Chondrocyte (in vitro differentiated cells): Measurements from ENCODE around the gene WNT11. TPM values are rescaled to one million over a fixed set of nuclear protein-coding genes. Genes with fewer than 3 reads are reported as not detected.

ENCODE experiments used
- DNase-seq: peaks from one replicate; pipeline ENCODE4 v3.0.0; 2021; ENCODE audit warnings: mixed read lengths, low spot score
- H3K27ac Mint-ChIP-seq: one replicate; pipeline ENCODE4 v1.8.0; 2021; ENCODE audit warnings: mild to moderate bottlenecking, moderate library complexity, mixed read lengths; ENCODE audit not compliant: unreplicated experiment
- H3K27me3 Mint-ChIP-seq: 2 replicates; pipeline ENCODE4 v1.8.0; 2021; ENCODE audit warnings: low read depth, mixed read lengths
- H3K36me3 Mint-ChIP-seq: 2 replicates; pipeline ENCODE4 v1.8.0; 2021; ENCODE audit warnings: low read depth, mixed read lengths
- H3K4me1 Mint-ChIP-seq: 2 replicates; pipeline ENCODE4 v1.8.0; 2021; ENCODE audit warnings: low read depth, mild to moderate bottlenecking, mixed read lengths
- H3K4me3 Mint-ChIP-seq: one replicate; pipeline ENCODE4 v1.8.0; 2021; ENCODE audit warnings: mild to moderate bottlenecking, moderate library complexity, mixed read lengths; ENCODE audit not compliant: unreplicated experiment
- H3K9me3 Mint-ChIP-seq: 2 replicates; pipeline ENCODE4 v1.8.0; 2021; ENCODE audit warnings: low read depth, mixed read lengths
- total RNA-seq: library from RNA; stranded (reverse); gene quantifications from 3 replicates; pipeline ENCODE4 v1.2.1, GENCODE V29; 2021
- TF ChIP-seq, protein P1 (sequence below): fragments of 200-600 bp; sonication (generic); IDR thresholded peaks from 2 replicates; pipeline ENCODE4 v1.5.0; 2021; ENCODE audit warnings: antibody characterized with exemption, mild to moderate bottlenecking, moderate library complexity

WNT11 gene
- total RNA-seq, 1 donor from 2014 or later, result 24.5 TPM

DNA sequence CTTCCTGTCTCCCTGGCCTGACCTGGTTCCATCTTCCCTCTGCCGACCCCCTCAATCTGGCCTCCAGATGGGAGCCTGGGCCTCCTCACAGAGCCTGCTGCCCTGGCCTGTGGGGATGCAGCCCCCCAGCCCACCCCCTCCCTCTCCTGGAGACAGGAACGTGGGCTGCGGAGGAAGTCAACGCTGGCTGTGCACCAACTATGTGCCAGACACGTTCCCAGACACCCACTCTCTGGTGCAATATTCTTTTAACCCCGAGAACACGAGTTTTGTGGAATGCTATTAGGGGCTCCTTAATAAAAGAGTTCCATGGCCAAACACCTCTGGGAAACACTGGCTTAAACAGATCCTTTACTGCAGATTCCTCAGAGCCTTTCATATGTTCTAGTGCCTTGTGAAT is 15.9 kb downstream of the WNT11 start:
- no peak overlapping the region for H3K4me3 Mint-ChIP-seq
- H3K9me3 Mint-ChIP-seq, result no peaks in the 10 kb centered on the region
- no peak for DNase-seq
- no peaks in the 10 kb centered on the region for H3K27me3 Mint-ChIP-seq
- TF ChIP-seq, protein P1, sequence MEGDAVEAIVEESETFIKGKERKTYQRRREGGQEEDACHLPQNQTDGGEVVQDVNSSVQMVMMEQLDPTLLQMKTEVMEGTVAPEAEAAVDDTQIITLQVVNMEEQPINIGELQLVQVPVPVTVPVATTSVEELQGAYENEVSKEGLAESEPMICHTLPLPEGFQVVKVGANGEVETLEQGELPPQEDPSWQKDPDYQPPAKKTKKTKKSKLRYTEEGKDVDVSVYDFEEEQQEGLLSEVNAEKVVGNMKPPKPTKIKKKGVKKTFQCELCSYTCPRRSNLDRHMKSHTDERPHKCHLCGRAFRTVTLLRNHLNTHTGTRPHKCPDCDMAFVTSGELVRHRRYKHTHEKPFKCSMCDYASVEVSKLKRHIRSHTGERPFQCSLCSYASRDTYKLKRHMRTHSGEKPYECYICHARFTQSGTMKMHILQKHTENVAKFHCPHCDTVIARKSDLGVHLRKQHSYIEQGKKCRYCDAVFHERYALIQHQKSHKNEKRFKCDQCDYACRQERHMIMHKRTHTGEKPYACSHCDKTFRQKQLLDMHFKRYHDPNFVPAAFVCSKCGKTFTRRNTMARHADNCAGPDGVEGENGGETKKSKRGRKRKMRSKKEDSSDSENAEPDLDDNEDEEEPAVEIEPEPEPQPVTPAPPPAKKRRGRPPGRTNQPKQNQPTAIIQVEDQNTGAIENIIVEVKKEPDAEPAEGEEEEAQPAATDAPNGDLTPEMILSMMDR, result no peak
- peaks cover 35% of the 10 kb centered on the region for H3K4me1 Mint-ChIP-seq
- peaks cover 7% of the 10 kb centered on the region for H3K36me3 Mint-ChIP-seq
- no peak overlapping the region for H3K27ac Mint-ChIP-seq

DNA sequence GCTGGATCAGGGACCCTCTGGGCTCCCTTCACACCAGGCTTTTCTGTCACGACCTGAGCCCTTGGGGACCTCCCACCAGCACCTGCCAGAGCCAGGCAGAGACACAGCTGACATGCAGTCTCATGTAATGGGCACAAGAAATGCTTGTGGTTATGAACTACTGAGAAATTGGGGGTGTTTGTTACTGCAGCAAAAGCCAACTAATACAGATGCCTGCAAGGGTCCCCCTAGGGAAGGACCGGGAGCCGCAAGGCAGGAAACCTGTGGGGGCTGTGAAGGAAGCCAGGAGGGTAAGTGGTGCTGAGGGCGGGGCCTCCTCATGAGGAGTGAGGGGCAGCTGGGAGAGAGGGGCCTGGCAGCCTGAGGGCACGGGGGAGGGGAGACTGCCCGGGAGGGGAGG is 16.6 kb downstream of the WNT11 start:
- peaks cover 5% of the 10 kb centered on the region for H3K36me3 Mint-ChIP-seq
- DNase-seq, result no peak
- H3K9me3 Mint-ChIP-seq, result no peaks in the 10 kb centered on the region
- H3K4me3 Mint-ChIP-seq, result no peak overlapping the region
- no peak overlapping the region for H3K27ac Mint-ChIP-seq
- H3K27me3 Mint-ChIP-seq, result no peaks in the 10 kb centered on the region
- peaks cover 42% of the 10 kb centered on the region for H3K4me1 Mint-ChIP-seq
- TF ChIP-seq, protein P1, result no peak

GRCh38 chr11:76188873-76189272 is 17.4 kb downstream of the WNT11 start:
- Mint-ChIP-seq H3K4me3 (no peak overlapping the region), H3K27me3 (no peaks in the 10 kb centered on the region), H3K9me3 (no peaks in the 10 kb centered on the region), H3K4me1 (peaks cover 48% of the 10 kb centered on the region), H3K36me3 (peaks cover 3% of the 10 kb centered on the region), H3K27ac (no peak overlapping the region)
- DNase-seq, result no peak
- TF ChIP-seq, protein P1, result no peak

DNA sequence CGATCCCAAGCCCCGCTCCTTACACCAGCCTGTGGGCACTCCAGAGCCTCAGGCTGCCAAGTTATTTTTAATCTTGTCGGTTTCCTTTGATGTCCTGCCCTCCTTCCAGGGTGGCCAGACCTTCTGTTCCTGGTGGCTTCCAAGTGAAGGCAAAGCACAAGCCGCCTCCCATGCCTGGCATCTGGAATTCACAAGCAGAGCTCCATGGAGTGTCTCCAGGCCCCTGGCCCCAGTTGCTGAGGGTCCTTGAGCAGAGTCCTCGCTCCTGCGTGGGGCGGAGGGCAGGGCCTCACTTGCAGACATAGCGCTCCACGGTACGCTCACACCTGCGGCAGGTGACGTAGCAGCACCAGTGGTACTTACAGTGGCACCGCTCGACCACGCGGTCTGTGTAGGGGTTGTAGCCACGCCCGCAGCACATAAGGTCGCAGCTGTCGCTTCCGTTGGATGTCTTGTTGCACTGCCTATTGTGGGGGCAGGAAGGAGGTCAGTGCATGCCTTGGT is 19.5 kb downstream of the WNT11 start:
- Mint-ChIP-seq H3K27ac (no peak overlapping the region), H3K4me3 (no peak overlapping the region), H3K9me3 (no peaks in the 10 kb centered on the region), H3K27me3 (no peaks in the 10 kb centered on the region), H3K4me1 (peaks cover 48% of the 10 kb centered on the region), H3K36me3 (peaks cover 3% of the 10 kb centered on the region)
- DNase-seq, result no peak
- TF ChIP-seq, protein P1, result no peak

DNA sequence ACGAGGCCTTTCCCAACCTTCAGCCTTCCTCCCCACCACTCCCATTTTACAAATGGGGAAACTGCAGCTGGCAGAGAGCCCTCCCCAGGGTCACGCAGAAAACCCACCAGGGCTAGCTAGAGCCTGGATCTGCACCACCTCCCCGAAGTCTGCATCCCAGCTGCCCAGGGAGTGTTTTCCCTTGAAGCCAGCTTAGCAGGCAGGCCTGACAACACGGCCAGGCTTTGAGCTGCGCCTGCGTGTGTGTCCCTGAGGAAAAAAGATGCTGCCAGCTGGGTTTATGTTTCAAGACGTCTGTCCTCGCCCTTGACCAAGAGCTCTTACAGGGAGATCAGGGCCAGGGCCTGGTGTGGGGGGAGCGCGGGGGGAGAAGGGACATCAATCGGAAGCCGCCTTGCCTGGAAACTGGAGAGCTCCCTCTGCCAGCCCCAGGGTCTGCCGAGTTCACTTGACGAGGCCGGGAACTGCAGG is 20.3 kb downstream of the WNT11 start:
- Mint-ChIP-seq H3K27me3 (no peaks in the 10 kb centered on the region), H3K4me1 (peaks cover 42% of the 10 kb centered on the region), H3K4me3 (no peak overlapping the region), H3K9me3 (no peaks in the 10 kb centered on the region), H3K36me3 (peaks cover under 1% of the 10 kb centered on the region), H3K27ac (no peak overlapping the region)
- no peak for DNase-seq
- TF ChIP-seq, protein P1, result no peak
